ENCODE results near the gene PTPRB.

The PTPRB gene

DNA sequence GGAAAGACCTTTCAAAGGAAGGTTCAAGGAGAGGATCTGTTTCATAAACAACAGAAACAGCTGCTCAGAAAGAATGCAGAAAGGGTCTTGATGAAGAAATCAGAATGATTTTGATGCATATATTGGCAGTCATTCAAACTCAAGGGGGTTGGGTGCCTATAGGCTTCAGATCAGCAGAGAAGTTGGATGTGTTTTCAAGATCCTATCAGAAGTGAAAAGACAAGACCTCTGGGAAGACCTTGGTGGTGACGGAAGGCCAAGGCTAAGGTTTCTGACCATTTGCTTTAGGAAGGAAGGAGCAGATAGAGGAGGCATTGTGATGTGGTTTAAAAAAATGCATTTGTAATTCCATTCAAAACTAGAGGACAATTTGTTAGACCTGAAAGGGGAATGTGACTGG is 15.2 kb upstream of the PTPRB start:
- H3K9ac ChIP-seq (ENCODE audit: low read length), result no peak overlapping the region
- no peak overlapping the region for H2AFZ ChIP-seq (ENCODE audit: low read length)
- no peaks in the 10 kb centered on the region for H4K20me1 ChIP-seq (ENCODE audit: insufficient read depth, low read length)
- no peak overlapping the region for H3K27ac ChIP-seq (ENCODE audit: low read depth, low read length, poor library complexity, severe bottlenecking)
- TF ChIP-seq CTCF (IDR thresholded peaks at IDR 0.05; ENCODE audit: low read length) (no peak), EZH2 (IDR thresholded peaks at IDR 0.05; ENCODE audit: borderline replicate concordance, low read length) (no peak)
- H3K9me2 ChIP-seq (ENCODE audit: low read depth, low read length), result no peaks in the 10 kb centered on the region
- no peaks in the 10 kb centered on the region for H3F3A ChIP-seq (ENCODE audit: insufficient read depth, low read length)
- H3K4me3 ChIP-seq (ENCODE audit: low read depth, low read length, poor library complexity, severe bottlenecking), result no peak overlapping the region
- no peaks in the 10 kb centered on the region for H3K79me2 ChIP-seq (ENCODE audit: insufficient read depth, low read length)
- H3K4me2 ChIP-seq (ENCODE audit: low read length), result no peak overlapping the region
- H3K36me3 ChIP-seq (ENCODE audit: insufficient read depth, low read length), result no peaks in the 10 kb centered on the region
- no peaks in the 10 kb centered on the region for H3K27me3 ChIP-seq (ENCODE audit: insufficient read depth, low read length)
- no peaks in the 10 kb centered on the region for H3K9me3 ChIP-seq (ENCODE audit: low read length)
- H3K4me1 ChIP-seq (ENCODE audit: insufficient read depth, low read length, severe bottlenecking), result no peaks in the 10 kb centered on the region

DNA sequence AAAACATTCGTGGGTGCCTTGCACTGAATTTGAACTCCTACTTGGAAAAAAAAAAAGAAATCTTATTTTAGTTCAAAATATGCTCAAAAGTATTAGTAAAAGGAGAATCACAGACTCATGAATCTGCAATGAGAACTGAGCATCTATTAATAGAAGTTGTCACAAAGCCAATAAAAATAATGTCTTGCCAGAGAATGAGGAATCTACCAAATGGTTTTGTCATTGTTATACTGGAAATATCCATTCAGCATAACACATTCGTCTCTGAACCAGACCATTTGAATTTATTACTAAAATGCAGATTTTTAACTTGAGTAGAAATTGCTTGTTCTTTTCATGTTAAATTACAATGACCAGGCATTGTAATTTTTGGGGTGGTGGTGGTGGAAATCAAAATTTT is 11.6 kb upstream of the PTPRB start:
- H3K4me2 ChIP-seq (ENCODE audit: low read length), result no peak overlapping the region
- H3K9ac ChIP-seq (ENCODE audit: low read length), result no peak overlapping the region
- TF ChIP-seq CTCF (IDR thresholded peaks at IDR 0.05; ENCODE audit: low read length) (no peak), EZH2 (IDR thresholded peaks at IDR 0.05; ENCODE audit: borderline replicate concordance, low read length) (no peak)

GRCh38 chr12:70648191-70648590 is 11.0 kb upstream of the PTPRB start:
- Histone ChIP-seq H3K27ac (ENCODE audit: low read depth, low read length, poor library complexity, severe bottlenecking) (no peak overlapping the region), H3K4me2 (ENCODE audit: low read length) (no peak overlapping the region), H3K4me1 (ENCODE audit: insufficient read depth, low read length, severe bottlenecking) (no peaks in the 10 kb centered on the region)

More for the DNA sequence above, 11.6 kb upstream of the PTPRB start:
- Histone ChIP-seq H3K27ac (ENCODE audit: low read depth, low read length, poor library complexity, severe bottlenecking) (no peak overlapping the region), H3F3A (ENCODE audit: insufficient read depth, low read length) (no peaks in the 10 kb centered on the region), H3K4me1 (ENCODE audit: insufficient read depth, low read length, severe bottlenecking) (no peaks in the 10 kb centered on the region), H3K9me3 (ENCODE audit: low read length) (no peaks in the 10 kb centered on the region), H3K36me3 (ENCODE audit: insufficient read depth, low read length) (no peaks in the 10 kb centered on the region), H3K9me2 (ENCODE audit: low read depth, low read length) (no peaks in the 10 kb centered on the region), H3K4me3 (ENCODE audit: low read depth, low read length, poor library complexity, severe bottlenecking) (no peak overlapping the region), H3K79me2 (ENCODE audit: insufficient read depth, low read length) (no peaks in the 10 kb centered on the region), H4K20me1 (ENCODE audit: insufficient read depth, low read length) (no peaks in the 10 kb centered on the region), H3K27me3 (ENCODE audit: insufficient read depth, low read length) (no peaks in the 10 kb centered on the region), H2AFZ (ENCODE audit: low read length) (no peak overlapping the region)

More at GRCh38 chr12:70648191-70648590, 11.0 kb upstream of the PTPRB start:
- no peaks in the 10 kb centered on the region for H3K27me3 ChIP-seq (ENCODE audit: insufficient read depth, low read length)
- no peak overlapping the region for H3K9ac ChIP-seq (ENCODE audit: low read length)
- H3K36me3 ChIP-seq (ENCODE audit: insufficient read depth, low read length), result no peaks in the 10 kb centered on the region
- no peaks in the 10 kb centered on the region for H3F3A ChIP-seq (ENCODE audit: insufficient read depth, low read length)
- no peaks in the 10 kb centered on the region for H3K9me3 ChIP-seq (ENCODE audit: low read length)
- TF ChIP-seq CTCF (IDR thresholded peaks at IDR 0.05; ENCODE audit: low read length) (no peak), EZH2 (IDR thresholded peaks at IDR 0.05; ENCODE audit: borderline replicate concordance, low read length) (no peak)
- H4K20me1 ChIP-seq (ENCODE audit: insufficient read depth, low read length), result no peaks in the 10 kb centered on the region
- H3K4me3 ChIP-seq (ENCODE audit: low read depth, low read length, poor library complexity, severe bottlenecking), result no peak overlapping the region
- no peak overlapping the region for H2AFZ ChIP-seq (ENCODE audit: low read length)
- no peaks in the 10 kb centered on the region for H3K79me2 ChIP-seq (ENCODE audit: insufficient read depth, low read length)
- no peaks in the 10 kb centered on the region for H3K9me2 ChIP-seq (ENCODE audit: low read depth, low read length)

Measured in OCI-LY1 (cell line).